Hepatocyte (in vitro differentiated cells): ENCODE data around the gene SLC6A17. TPM values are rescaled to one million over a fixed set of nuclear protein-coding genes. Genes with fewer than 3 reads are reported as not detected.

Experiments
- DNase-seq: peaks from one replicate; pipeline ENCODE4 v3.0.0-alpha.2; 2016; ENCODE audit warnings: low spot score
- H2AFZ ChIP-seq: fragments of 200-600 bp; sonication (generic); 2 replicates; pipeline ENCODE4 v1.6.0; 2016; ENCODE audit warnings: antibody characterized with exemption, mild to moderate bottlenecking
- H3K27ac ChIP-seq: fragments of 200-600 bp; sonication (generic); 2 replicates; pipeline ENCODE4 v1.5.1; 2016; ENCODE audit warnings: mild to moderate bottlenecking
- H3K27me3 ChIP-seq: fragments of 200-600 bp; sonication (generic); 2 replicates; pipeline ENCODE4 v1.6.1; 2016
- H3K36me3 ChIP-seq: fragments of 200-600 bp; sonication (generic); replicated peaks from 2 replicates; pipeline ENCODE4 v1.5.1; 2016; ENCODE audit warnings: low read depth; ENCODE audit not compliant: insufficient read depth
- H3K4me1 ChIP-seq: fragments of 200-600 bp; sonication (generic); 2 replicates; pipeline ENCODE4 v1.5.1; 2016; ENCODE audit warnings: mild to moderate bottlenecking, moderate library complexity; ENCODE audit not compliant: insufficient read depth
- H3K4me2 ChIP-seq: fragments of 200-600 bp; sonication (generic); 2 replicates; pipeline ENCODE4 v1.6.0; 2016
- H3K4me3 ChIP-seq: fragments of 200-600 bp; sonication (generic); 2 replicates; pipeline ENCODE4 v1.5.1; 2016; ENCODE audit warnings: mild to moderate bottlenecking
- H3K79me2 ChIP-seq: fragments of 200-600 bp; sonication (generic); 2 replicates; pipeline ENCODE4 v1.6.0; 2017; ENCODE audit warnings: mild to moderate bottlenecking
- H3K9me2 ChIP-seq: fragments of 200-600 bp; sonication (generic); replicated peaks from 2 replicates; pipeline ENCODE4 v1.6.0; 2017; ENCODE audit warnings: mild to moderate bottlenecking; ENCODE audit not compliant: insufficient read depth
- H3K9me3 ChIP-seq: fragments of 200-600 bp; sonication (generic); 2 replicates; pipeline ENCODE4 v1.5.1; 2016; ENCODE audit warnings: low read depth, mild to moderate bottlenecking
- H4K20me1 ChIP-seq: fragments of 200-600 bp; sonication (generic); 2 replicates; pipeline ENCODE4 v1.6.0; 2016; ENCODE audit warnings: mild to moderate bottlenecking; ENCODE audit not compliant: insufficient read depth, poor library complexity, severe bottlenecking
- CTCF ChIP-seq: fragments of 200-600 bp; sonication (generic); IDR thresholded peaks from 2 replicates; pipeline ENCODE4 v1.5.1; 2016; ENCODE audit warnings: antibody characterized with exemption, mild to moderate bottlenecking; ENCODE audit not compliant: poor library complexity
- EZH2 ChIP-seq: fragments of 200-600 bp; sonication (generic); IDR thresholded peaks from 2 replicates; pipeline ENCODE4 v1.6.1; 2016; ENCODE audit warnings: antibody characterized with exemption, mild to moderate bottlenecking, borderline replicate concordance
- EZH2phosphoT487 ChIP-seq: fragments of 200-600 bp; sonication (generic); IDR thresholded peaks from one replicate; pipeline ENCODE4 v1.6.1; 2018; ENCODE audit warnings: antibody characterized with exemption, mild to moderate bottlenecking, low read depth, moderate library complexity; ENCODE audit not compliant: unreplicated experiment, severe bottlenecking
- WGBS: methylation state at CpG from one replicate; pipeline ENCODE4 v1.1.6; 2016; ENCODE audit warnings: low lambda C conversion rate; ENCODE audit errors: missing lambda C conversion rate; 5-methylcytosine and 5-hydroxymethylcytosine counted together
- polyA plus RNA-seq: library from polyadenylated mRNA; unstranded; fragments of >200 nt; fragmentation: Nextera tagmentation; extraction: Ambion mirVana; gene quantifications from 2 replicates; pipeline ENCODE4 v1.2.1, GENCODE V29; 2016
- total RNA-seq: library from RNA; depleted of rRNA; stranded (reverse); fragments of >200 nt; gene quantifications from 2 replicates; pipeline ENCODE4 v1.2.3, GENCODE V29; 2014

SLC6A17 gene
- total and polyA plus RNA-seq, 2 experiments from 2014 or later: 0.36 to 0.63 TPM

GRCh38 chr1:110173466-110174105 is 23.3 kb downstream of the SLC6A17 start:
- no peaks in the 10 kb centered on the region for H4K20me1 ChIP-seq
- H3K27ac ChIP-seq: no peak overlapping the region
- no peak overlapping the region for H3K4me2 ChIP-seq
- no peak overlapping the region for H3K4me3 ChIP-seq
- H3K36me3 ChIP-seq: no peaks in the 10 kb centered on the region
- H3K4me1 ChIP-seq: no peaks in the 10 kb centered on the region
- no peak overlapping the region for H2AFZ ChIP-seq
- no peaks in the 10 kb centered on the region for H3K79me2 ChIP-seq
- no peaks in the 10 kb centered on the region for H3K27me3 ChIP-seq
- TF ChIP-seq EZH2: no peak
- TF ChIP-seq CTCF: no peak
- no peak for TF ChIP-seq EZH2phosphoT487
- H3K9me3 ChIP-seq: no peaks in the 10 kb centered on the region
- H3K9me2 ChIP-seq: no peaks in the 10 kb centered on the region
- WGBS: 47% methylated on average over 15 of the region's 15 CpGs
- no peak for DNase-seq

GRCh38 chr1:110174961-110175360 is 24.7 kb downstream of the SLC6A17 start:
- Histone ChIP-seq H3K9me3 (no peaks in the 10 kb centered on the region), H3K4me1 (no peaks in the 10 kb centered on the region), H3K36me3 (no peaks in the 10 kb centered on the region), H4K20me1 (no peaks in the 10 kb centered on the region), H3K27me3 (no peaks in the 10 kb centered on the region), H2AFZ (no peak overlapping the region), H3K27ac (no peak overlapping the region), H3K9me2 (no peaks in the 10 kb centered on the region), H3K4me3 (no peak overlapping the region), H3K79me2 (no peaks in the 10 kb centered on the region), H3K4me2 (no peak overlapping the region)
- WGBS: 57% methylated on average over 2 of the region's 2 CpGs
- no peak for DNase-seq
- no peak for TF ChIP-seq CTCF

GRCh38 chr1:110176299-110176956 is 26.1 kb downstream of the SLC6A17 start:
- DNase-seq: peak; percentile 35
- Histone ChIP-seq H3K9me3 (no peaks in the 10 kb centered on the region), H3K4me1 (no peaks in the 10 kb centered on the region), H3K27me3 (no peaks in the 10 kb centered on the region), H3K9me2 (no peaks in the 10 kb centered on the region), H4K20me1 (no peaks in the 10 kb centered on the region), H3K79me2 (no peaks in the 10 kb centered on the region), H3K4me2 (no peak overlapping the region), H3K27ac (no peak overlapping the region), H3K36me3 (no peaks in the 10 kb centered on the region), H3K4me3 (no peak overlapping the region), H2AFZ (no peak overlapping the region)
- no peak for TF ChIP-seq EZH2phosphoT487
- TF ChIP-seq EZH2: no peak
- TF ChIP-seq CTCF: no peak
- 76% methylated on average over 9 of the region's 9 CpGs for WGBS
